Measurements from ENCODE around the gene OR8A1. TPM values are rescaled to one million over a fixed set of nuclear protein-coding genes. Genes with fewer than 3 reads are reported as not detected.
"Not testable (repeated sequence)": the region's sequence is repeated elsewhere in the genome, so short reads cannot be mapped to it uniquely, and the experiment has no call there.

OR8A1 gene
- total RNA-seq, 1 donor from 2014 or later = not detected

DNA sequence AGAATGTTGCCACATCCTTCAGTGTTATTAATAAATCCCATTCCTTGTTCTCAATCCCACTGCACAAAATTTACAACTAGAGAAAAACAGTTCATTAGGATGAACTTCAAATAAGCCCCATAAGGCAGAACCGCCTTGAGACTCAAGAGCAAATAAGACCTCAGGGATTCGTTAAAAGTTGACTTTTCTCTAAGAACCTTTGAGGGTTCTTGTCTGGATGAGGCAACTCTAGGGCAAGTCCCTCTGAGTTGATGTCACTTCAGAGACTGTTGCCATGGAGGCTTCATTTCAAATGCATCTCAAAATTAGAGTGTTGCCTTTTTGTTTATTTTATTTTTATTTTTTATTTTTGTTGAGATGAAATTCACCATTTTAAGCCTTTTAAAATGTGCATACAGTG is 21.6 kb downstream of the OR8A1 start:
- H3K4me3 ChIP-seq (ENCODE audit: low read depth, low read length) = no peak overlapping the region
- no peak for TF ChIP-seq CTCF (IDR thresholded peaks at IDR 0.05; ENCODE audit: insufficient read depth, low read length, poor library complexity, severe bottlenecking)
- no peak for DNase-seq (ENCODE audit: low read depth)
- H3K36me3 ChIP-seq (ENCODE audit: control insufficient read depth, insufficient read depth, low read length) = no peaks in the 10 kb centered on the region
- no peaks in the 10 kb centered on the region for H3K27me3 ChIP-seq (ENCODE audit: control insufficient read depth, insufficient read depth, low read length)

DNA sequence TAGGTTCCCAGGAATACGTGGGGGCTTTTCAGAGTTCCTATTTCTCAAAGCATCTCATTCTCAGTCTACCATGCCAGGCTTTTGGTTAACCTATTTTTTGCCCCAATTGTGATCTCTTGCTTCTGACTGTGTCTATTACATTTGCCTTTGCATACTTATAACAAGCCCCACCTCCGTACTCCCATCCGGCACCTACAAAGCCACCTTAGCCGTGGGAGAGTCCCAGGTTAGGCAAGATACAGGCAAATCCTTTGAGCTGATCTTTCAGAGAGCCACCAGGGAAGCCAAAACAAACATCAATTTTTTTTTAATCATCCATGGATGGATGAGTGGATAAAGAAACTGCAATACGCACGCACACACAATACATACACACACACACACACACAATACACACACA is 22.8 kb downstream of the OR8A1 start:
- no peak for TF ChIP-seq CTCF (IDR thresholded peaks at IDR 0.05; ENCODE audit: insufficient read depth, low read length, poor library complexity, severe bottlenecking)
- no peak overlapping the region for H3K4me3 ChIP-seq (ENCODE audit: low read depth, low read length)
- H3K36me3 ChIP-seq (ENCODE audit: control insufficient read depth, insufficient read depth, low read length) = no peaks in the 10 kb centered on the region
- DNase-seq (ENCODE audit: low read depth) = no peak
- H3K27me3 ChIP-seq (ENCODE audit: control insufficient read depth, insufficient read depth, low read length) = peaks cover 2% of the 10 kb centered on the region

- Histone ChIP-seq H3K4me3 (ENCODE audit: low read depth, low read length) (no peak overlapping the region), H3K36me3 (ENCODE audit: control insufficient read depth, insufficient read depth, low read length) (no peaks in the 10 kb centered on the region), H3K27me3 (ENCODE audit: control insufficient read depth, insufficient read depth, low read length) (peaks cover 4% of the 10 kb centered on the region)
- no peak for DNase-seq (ENCODE audit: low read depth)
- TF ChIP-seq CTCF (IDR thresholded peaks at IDR 0.05; ENCODE audit: insufficient read depth, low read length, poor library complexity, severe bottlenecking) = no peak
These were observed 25.5 kb downstream of the OR8A1 start for GRCh38 chr11:124595302-124595701.

GRCh38 chr11:124597626-124598025 is 27.8 kb downstream of the OR8A1 start:
- peaks cover 4% of the 10 kb centered on the region for H3K27me3 ChIP-seq (ENCODE audit: control insufficient read depth, insufficient read depth, low read length)
- H3K4me3 ChIP-seq (ENCODE audit: low read depth, low read length) = no peak overlapping the region
- TF ChIP-seq CTCF (IDR thresholded peaks at IDR 0.05; ENCODE audit: insufficient read depth, low read length, poor library complexity, severe bottlenecking) = no peak
- DNase-seq (ENCODE audit: low read depth) = no peak
- H3K36me3 ChIP-seq (ENCODE audit: control insufficient read depth, insufficient read depth, low read length) = no peaks in the 10 kb centered on the region

DNA sequence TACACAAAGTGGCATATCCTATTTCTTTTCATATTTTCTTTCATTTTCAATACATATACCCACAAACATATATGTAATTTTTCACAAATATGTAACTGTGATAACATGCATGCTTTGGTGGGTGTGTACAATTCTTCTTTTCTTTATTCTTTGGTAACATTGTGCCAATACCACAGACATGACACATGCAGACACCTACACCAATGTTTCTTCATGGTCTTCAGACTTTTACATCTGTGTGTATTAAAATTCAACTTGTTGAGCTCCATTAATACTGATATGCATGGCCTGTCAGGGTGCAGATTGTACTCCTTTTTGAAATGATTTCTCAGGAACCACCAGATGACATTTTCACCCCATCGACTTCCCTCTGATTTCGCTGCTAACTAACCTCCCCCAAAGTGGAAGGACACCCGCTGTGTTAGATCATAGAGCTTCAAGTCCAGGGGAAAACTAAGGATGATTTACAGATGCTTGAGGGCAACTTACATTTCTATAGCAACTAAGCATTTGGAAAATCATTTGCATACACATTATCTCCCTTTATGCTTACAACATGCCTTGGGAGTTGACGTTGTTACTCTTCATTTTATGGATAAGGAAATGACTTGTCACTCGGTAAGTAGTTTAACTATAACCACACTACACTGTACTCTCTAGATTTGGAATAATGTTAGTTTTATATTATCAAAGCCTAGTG is 31.0 kb downstream of the OR8A1 start:
- DNase-seq (ENCODE audit: low read depth) = no peak
- TF ChIP-seq CTCF (IDR thresholded peaks at IDR 0.05; ENCODE audit: insufficient read depth, low read length, poor library complexity, severe bottlenecking) = no peak
- Histone ChIP-seq H3K27me3 (ENCODE audit: control insufficient read depth, insufficient read depth, low read length) (peaks cover 4% of the 10 kb centered on the region), H3K4me3 (ENCODE audit: low read depth, low read length) (no peak overlapping the region), H3K36me3 (ENCODE audit: control insufficient read depth, insufficient read depth, low read length) (no peaks in the 10 kb centered on the region)

DNA sequence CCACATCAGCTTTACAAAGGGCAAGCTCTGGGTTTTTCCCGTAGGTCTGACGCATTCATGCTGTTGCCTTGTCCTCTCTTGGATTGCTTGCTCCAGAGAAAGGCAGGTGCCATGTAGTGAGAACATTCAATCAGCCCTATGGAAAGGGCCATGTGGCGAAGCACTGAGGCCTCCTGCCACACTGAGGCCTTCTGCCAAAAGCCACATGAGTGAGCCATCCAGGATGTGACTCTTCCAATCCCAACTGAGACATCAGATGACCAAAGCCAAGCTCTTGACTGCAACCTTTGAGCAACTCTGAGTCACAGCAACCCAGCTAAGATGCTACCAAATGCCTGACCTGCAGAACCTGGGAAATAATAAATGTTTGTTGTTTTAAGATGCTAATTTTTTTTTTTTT is 32.4 kb downstream of the OR8A1 start:
- DNase-seq (ENCODE audit: low read depth) = no peak
- no peaks in the 10 kb centered on the region for H3K36me3 ChIP-seq (ENCODE audit: control insufficient read depth, insufficient read depth, low read length)
- peaks cover 4% of the 10 kb centered on the region for H3K27me3 ChIP-seq (ENCODE audit: control insufficient read depth, insufficient read depth, low read length)
- no peak for TF ChIP-seq CTCF (IDR thresholded peaks at IDR 0.05; ENCODE audit: insufficient read depth, low read length, poor library complexity, severe bottlenecking)
- no peak overlapping the region for H3K4me3 ChIP-seq (ENCODE audit: low read depth, low read length)

DNA sequence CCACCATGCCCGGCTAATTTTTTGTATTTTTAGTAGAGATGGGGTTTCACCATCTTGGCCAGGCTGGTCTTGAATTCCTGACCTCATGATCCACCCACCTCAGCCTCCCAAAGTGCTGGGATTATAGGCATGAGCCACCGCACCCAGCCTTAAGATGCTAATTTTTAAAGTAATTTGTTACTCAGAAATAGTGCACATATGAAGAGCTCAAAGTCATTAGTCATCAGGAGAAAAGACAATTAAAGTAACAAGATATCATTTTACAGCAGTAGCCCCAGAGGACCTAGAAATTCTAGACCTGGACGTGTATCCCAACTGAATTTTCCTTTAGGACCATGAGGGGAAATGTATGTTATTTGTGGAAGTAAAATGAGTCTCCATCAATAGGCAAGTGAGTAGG is 32.9 kb downstream of the OR8A1 start:
- H3K36me3 ChIP-seq (ENCODE audit: control insufficient read depth, insufficient read depth, low read length); H3K27me3 ChIP-seq (ENCODE audit: control insufficient read depth, insufficient read depth, low read length); H3K4me3 ChIP-seq (ENCODE audit: low read depth, low read length); DNase-seq (ENCODE audit: low read depth): not testable (repeated sequence)

Measured in kidney epithelial cell (primary cell).